Measurements from ENCODE around the gene PGC.
A peak's percentile ranks its signal among the peaks of the same experiment; 100 is the strongest.

Gene PGC

GRCh38 chr6:41728073-41728936 lies 18.9 kb downstream of the PGC start:
- no peak for DNase-seq

- DNase-seq = no peak
Measured at GRCh38 chr6:41727705-41728072, 19.5 kb downstream of the PGC start.

- no peak for DNase-seq
Measured at GRCh38 chr6:41726876-41727275, 20.3 kb downstream of the PGC start.

GRCh38 chr6:41724586-41725501 lies 22.4 kb downstream of the PGC start:
- no peak for DNase-seq

GRCh38 chr6:41724228-41724580 lies 23.0 kb downstream of the PGC start:
- no peak for DNase-seq

- no peak for DNase-seq
Measured at GRCh38 chr6:41723530-41724227, 23.5 kb downstream of the PGC start.

GRCh38 chr6:41722969-41723529 lies 24.1 kb downstream of the PGC start:
- DNase-seq = no peak

- DNase-seq = no peak
Measured at GRCh38 chr6:41721414-41721813, 25.8 kb downstream of the PGC start.

GRCh38 chr6:41720783-41721182 lies 26.4 kb downstream of the PGC start:
- DNase-seq = no peak

- DNase-seq = no peak
Measured at GRCh38 chr6:41720262-41720620, 27.0 kb downstream of the PGC start.

GRCh38 chr6:41719436-41720261 lies 27.5 kb downstream of the PGC start:
- no peak for DNase-seq

- no peak for DNase-seq
Measured at GRCh38 chr6:41718828-41719227, 28.4 kb downstream of the PGC start.

- DNase-seq = no peak
Measured at GRCh38 chr6:41717392-41717736, 29.8 kb downstream of the PGC start.

GRCh38 chr6:41716516-41717391 lies 30.4 kb downstream of the PGC start:
- no peak for DNase-seq

- DNase-seq = no peak
Measured at GRCh38 chr6:41715795-41716515, 31.2 kb downstream of the PGC start.

GRCh38 chr6:41714556-41715273 lies 32.5 kb downstream of the PGC start:
- DNase-seq = no peak

- peak in 1 of 2 experiments; percentile 35 for DNase-seq
Measured at GRCh38 chr6:41713650-41714291, 33.4 kb downstream of the PGC start.

GRCh38 chr6:41713159-41713649 lies 34.0 kb downstream of the PGC start:
- no peak for DNase-seq

- no peak for DNase-seq
Measured at GRCh38 chr6:41712651-41713103, 34.5 kb downstream of the PGC start.

All from activated CD4-positive, alpha-beta T cell treated with anti-CD3 and anti-CD28 coated beads, Interleukin-2, amount 50 U/mL, for 48 hours (primary cell).